Measurements from ENCODE around the gene TMEM9.

The TMEM9 gene

DNA sequence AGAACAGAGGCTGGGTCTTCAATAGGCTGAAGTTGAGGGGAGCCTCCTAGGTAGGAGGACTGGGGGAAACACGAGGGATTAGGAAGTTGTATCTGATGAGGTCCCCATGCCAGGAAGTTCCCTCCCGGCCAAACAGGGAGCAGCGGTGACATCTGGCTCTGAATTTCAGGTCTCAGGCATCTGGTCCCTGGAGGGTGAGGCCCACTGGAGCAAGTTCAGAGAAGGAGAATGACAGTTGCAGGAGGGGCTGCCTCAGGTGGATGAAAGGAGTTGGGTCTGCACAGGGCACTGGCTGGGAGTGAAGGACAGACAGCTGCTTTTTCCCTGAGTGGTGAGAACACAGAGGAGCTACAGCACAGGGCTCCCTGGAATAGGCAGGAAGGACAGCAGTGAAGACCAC lies 9.1 kb downstream of the TMEM9 start:
- DNase-seq (ENCODE audit: low read depth) = no peak

DNA sequence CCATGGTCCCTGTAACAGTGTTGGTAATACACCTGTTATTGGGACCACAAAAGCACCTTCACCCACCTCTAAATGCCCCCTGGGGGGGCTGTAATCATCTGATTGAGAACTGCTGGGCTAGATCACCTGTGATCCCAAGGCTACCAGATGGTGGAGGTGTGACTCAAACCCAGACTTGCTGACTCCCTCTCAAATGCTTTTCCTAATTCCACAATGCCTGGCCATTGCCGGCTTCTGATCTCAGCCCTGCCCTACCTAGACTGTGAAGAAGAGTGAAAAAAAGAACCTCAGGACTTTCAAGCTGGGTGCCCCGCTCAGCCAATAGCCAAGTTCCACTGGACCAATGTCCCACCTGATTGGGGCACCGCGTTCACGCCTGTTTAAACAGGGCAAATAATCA lies 9.6 kb downstream of the TMEM9 start:
- no peak for DNase-seq (ENCODE audit: low read depth)

DNA sequence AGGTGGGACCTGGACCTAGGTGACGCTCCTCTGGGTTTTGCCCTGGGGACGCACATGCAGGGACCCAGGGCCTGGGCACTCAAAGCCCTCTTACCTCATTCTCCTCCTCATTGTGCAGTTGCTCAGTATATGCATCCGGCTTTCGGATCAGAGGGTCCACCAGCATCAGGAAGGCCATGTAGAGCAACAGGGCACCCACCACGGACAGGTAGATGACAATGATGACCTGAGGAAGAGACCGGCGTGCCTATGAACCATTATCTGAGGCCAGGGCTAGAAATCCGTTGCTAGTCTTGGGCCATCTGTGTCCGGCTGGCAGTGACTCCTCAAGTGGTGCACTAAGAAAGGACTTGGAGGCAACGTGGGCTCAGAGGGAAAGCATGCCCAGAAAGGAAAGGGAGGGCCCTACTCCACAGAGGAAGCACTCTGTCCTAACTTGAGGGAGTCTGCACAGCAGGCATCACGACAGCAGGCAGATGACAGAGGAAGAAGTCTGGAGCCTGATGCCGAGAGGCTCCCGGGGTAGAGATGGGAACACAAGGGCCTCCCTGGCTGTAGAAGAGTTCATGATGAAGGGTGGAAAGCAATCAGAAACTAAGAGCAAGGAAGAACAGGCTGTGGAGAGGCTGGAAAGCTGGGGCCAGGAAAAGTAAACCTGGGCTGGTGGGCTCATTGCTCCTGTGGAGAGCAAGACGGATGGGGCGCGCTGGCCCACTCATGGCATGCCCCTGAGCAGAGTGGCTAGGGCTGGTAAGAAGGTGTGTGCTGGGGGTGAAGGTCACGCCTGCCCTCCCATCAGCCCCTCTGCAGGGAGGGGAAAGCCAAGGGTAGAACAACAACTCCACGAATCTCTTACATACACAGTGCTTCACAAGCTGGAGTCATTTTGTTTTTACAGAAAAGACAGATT lies 10.3 kb downstream of the TMEM9 start:
- DNase-seq (ENCODE audit: low read depth) = no peak

GRCh38 chr1:201142849-201143725 lies 11.2 kb downstream of the TMEM9 start:
- no peak for DNase-seq (ENCODE audit: low read depth)

- no peak for DNase-seq (ENCODE audit: low read depth)
Measured at GRCh38 chr1:201142011-201142848, 12.0 kb downstream of the TMEM9 start.

DNA sequence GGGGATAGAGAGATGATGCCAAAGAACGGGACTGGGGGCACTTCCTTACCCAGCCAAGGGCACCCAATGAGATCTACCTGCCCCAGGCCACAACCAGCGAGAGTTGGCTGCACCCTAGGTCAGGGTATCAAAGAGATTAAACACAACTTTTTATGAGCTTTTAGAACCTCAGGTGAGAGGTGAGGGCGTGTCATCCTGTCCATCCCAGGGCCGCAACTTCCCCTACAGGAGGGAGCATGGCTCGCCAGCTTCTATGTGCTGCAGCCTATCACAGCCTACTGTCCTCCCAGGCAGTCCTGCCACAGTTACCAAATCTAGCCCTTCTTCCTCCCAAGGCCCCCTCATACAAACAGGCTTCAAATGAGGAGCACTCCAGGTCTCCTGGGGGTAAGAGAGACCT lies 12.9 kb downstream of the TMEM9 start:
- DNase-seq (ENCODE audit: low read depth) = no peak

GRCh38 chr1:201140941-201141260 lies 13.4 kb downstream of the TMEM9 start:
- DNase-seq (ENCODE audit: low read depth) = no peak

- no peak for DNase-seq (ENCODE audit: low read depth)
Measured at GRCh38 chr1:201140235-201140940, 13.9 kb downstream of the TMEM9 start.

DNA sequence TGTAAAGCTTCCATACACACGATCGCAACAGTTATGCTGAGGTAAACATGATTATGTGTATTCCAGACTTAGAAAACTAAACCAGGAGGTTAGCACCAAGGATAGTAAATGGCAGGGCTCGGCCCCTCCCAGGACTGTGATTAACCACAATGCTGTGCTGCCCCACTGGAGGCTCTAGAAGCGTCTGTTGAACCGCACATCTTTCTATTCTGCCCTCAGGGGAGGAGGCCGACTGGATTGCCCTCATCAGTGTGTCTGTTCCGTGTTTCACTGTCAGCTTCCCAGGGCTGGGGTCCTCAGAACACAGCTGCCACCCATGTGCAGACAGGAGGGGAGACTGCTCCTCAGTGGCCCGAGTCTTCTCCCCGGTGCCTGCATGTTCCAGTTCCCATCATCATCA lies 14.5 kb downstream of the TMEM9 start:
- no peak for DNase-seq (ENCODE audit: low read depth)

DNA sequence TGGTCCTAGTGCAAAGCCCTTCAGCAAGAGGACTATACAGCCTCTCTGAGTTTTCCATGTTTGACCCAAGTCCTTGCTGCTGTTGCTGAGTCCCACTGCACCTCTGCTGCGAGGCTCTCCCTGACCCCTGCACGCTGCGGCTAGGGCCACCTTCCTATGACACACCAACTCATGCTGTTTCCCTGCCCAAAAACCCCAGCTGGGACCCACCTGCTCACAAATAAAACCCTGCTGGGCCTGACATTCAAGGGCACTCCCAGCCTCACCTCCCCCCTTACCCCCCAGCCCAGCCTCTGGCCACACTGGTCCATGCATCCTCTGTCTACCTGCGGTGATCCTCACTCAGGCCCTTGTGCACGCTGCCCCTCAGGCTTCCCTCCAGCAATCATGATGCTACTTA lies 15.0 kb downstream of the TMEM9 start:
- DNase-seq (ENCODE audit: low read depth) = no peak

- DNase-seq (ENCODE audit: low read depth) = no peak
Measured at GRCh38 chr1:201138311-201138840, 15.9 kb downstream of the TMEM9 start.

GRCh38 chr1:201137579-201138310 lies 16.5 kb downstream of the TMEM9 start:
- DNase-seq (ENCODE audit: low read depth) = no peak

DNA sequence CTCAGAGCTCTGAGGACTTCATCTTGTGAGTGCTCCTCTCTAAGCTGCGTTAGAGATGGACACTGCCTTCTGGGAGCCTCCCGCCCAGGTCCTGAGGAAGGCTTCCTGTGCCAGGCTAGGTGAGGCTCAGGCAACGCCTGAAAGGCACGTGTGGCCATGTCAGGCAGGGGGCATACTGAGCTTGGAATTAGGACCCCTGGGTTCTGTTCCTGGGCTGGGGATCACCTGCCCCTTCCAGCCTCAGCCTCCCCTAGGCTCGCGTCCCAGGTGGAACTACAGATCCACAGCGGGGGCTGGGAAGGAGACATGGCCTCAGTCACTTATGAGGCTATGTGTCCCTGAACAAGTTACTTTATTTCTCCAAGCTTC lies 17.3 kb downstream of the TMEM9 start:
- no peak for DNase-seq (ENCODE audit: low read depth)

GRCh38 chr1:201136355-201137023 lies 17.8 kb downstream of the TMEM9 start:
- no peak for DNase-seq (ENCODE audit: low read depth)

DNA sequence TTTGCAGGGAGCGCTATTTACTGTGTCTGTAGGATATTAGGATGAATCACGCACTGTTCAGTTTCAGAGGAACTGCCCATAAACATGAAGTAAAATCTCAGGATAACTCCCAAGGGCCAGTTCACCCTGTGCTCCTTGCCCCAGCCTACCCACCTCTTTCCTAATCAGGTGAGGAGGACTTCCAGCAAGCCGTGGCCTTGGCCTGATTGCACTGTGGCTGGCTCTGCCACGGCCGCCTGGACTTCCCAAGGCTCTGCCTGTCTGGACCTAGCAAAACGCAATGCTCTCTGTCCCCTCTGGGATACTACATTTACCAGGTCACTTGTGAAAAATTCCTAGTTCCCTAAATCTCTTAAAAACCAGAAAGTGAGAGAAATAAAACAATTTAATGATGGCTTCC lies 19.9 kb downstream of the TMEM9 start:
- DNase-seq (ENCODE audit: low read depth) = no peak

DNA sequence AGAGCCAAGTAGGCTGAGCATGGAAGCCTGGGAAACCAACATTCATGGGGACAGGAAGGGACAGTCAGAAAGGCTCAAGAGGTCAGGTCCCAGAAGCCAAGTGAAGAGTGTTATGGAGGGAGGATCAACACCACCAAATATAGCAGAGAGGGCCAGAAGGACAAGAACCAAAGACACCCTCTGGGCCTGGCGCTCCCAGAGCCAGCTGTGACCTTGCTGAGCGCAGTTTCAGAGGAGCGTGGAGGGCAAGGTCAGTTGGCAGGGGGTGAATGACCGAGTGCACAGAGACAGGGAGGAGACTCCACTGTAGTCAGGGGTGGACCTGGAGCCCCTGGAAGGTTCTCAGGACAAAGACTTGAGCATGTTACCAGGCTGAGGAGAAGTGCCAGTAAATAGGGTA lies 22.9 kb downstream of the TMEM9 start:
- DNase-seq (ENCODE audit: low read depth) = no peak

- DNase-seq (ENCODE audit: low read depth) = no peak
Measured at GRCh38 chr1:201128962-201129361, 25.3 kb downstream of the TMEM9 start.

GRCh38 chr1:201128476-201128875 lies 25.8 kb downstream of the TMEM9 start:
- DNase-seq (ENCODE audit: low read depth) = no peak

- DNase-seq (ENCODE audit: low read depth) = no peak
Measured at GRCh38 chr1:201127755-201128455, 26.4 kb downstream of the TMEM9 start.
